Activated naive CD4-positive, alpha-beta T cell treated with anti-CD3 and anti-CD28 coated beads for 36 hours (primary cell): ENCODE results near the gene NENF. TPM values are rescaled to one million over a fixed set of nuclear protein-coding genes. Genes with fewer than 3 reads are reported as not detected.
A peak's percentile ranks its signal among the peaks of the same experiment; 100 is the strongest.
"Not testable (repeated sequence)": the region's sequence is repeated elsewhere in the genome, so short reads cannot be mapped to it uniquely, and the experiment has no call there.

ENCODE experiments used
- CTCF ChIA-PET: fragments of 350-600 bp; sonication (Branson Sonifier 250); formaldehyde crosslinking; loops from one replicate; lab custom pipeline; 2021; ENCODE audit warnings: antibody characterized with exemption; lab: Charles Lee
- DNase-seq: peaks from one replicate; pipeline ENCODE4 v3.0.0-alpha.2; 2020
- H3K27ac Mint-ChIP-seq: one replicate; pipeline ENCODE4 v1.8.0; 2021; ENCODE audit warnings: mild to moderate bottlenecking, mixed read lengths
- H3K27me3 Mint-ChIP-seq: one replicate; pipeline ENCODE4 v1.8.0; 2021; ENCODE audit warnings: low read depth, mixed read lengths
- H3K36me3 Mint-ChIP-seq: one replicate; pipeline ENCODE4 v1.8.0; 2021; ENCODE audit warnings: low read depth, mixed read lengths
- H3K4me1 Mint-ChIP-seq: one replicate; pipeline ENCODE4 v1.8.0; 2021; ENCODE audit warnings: low read depth, mixed read lengths
- H3K4me3 Mint-ChIP-seq: one replicate; pipeline ENCODE4 v1.8.0; 2021; ENCODE audit warnings: mild to moderate bottlenecking, moderate library complexity, mixed read lengths
- H3K9me3 Mint-ChIP-seq: one replicate; pipeline ENCODE4 v1.8.0; 2021; ENCODE audit warnings: mixed read lengths
- intact Hi-C: fragments of 100-400 bp; cut with micrococcal nuclease; formaldehyde crosslinking; loops from one replicate; pipeline ENCODE4 v1.15.1; 2023
- total RNA-seq, 2 experiments: library from RNA; stranded (reverse); gene quantifications; one replicate each; pipeline ENCODE4 v1.2.3, GENCODE V29; 2021

Gene NENF
- total RNA-seq, 2 experiments from 2014 or later = 27.0 to 30.9 TPM

GRCh38 chr1:212477680-212478466, 45.2 kb downstream of the NENF start:
- peak; percentile 17 for DNase-seq
- intact Hi-C loops = loop anchor here (1.0 to 5.0 kb wide), 10 partner anchors 20 to 517 kb away; partner anchors contain the start of genes ATF3 and BATF3
- no peaks in the 10 kb centered on the region for H3K9me3 Mint-ChIP-seq
- H3K4me1 Mint-ChIP-seq = peaks cover 18% of the 10 kb centered on the region
- H3K27ac Mint-ChIP-seq = no peak overlapping the region
- no peak overlapping the region for H3K4me3 Mint-ChIP-seq
- H3K36me3 Mint-ChIP-seq = no peaks in the 10 kb centered on the region
- CTCF ChIA-PET = interaction anchor here (0.6 to 5.9 kb wide), 38 partner anchors 8 to 797 kb away, joined by 3 to 72 read pairs (median 6); partner anchors contain the start of genes ATF3 and NENF
- H3K27me3 Mint-ChIP-seq = peaks cover 9% of the 10 kb centered on the region

- intact Hi-C loops = loop anchor here (5.0 kb wide), 1 partner anchor 284 kb away; no protein-coding TSS in a partner anchor
- peaks cover 9% of the 10 kb centered on the region for H3K27me3 Mint-ChIP-seq
- H3K36me3 Mint-ChIP-seq = no peaks in the 10 kb centered on the region
- no peak overlapping the region for H3K4me3 Mint-ChIP-seq
- no peak for DNase-seq
- CTCF ChIA-PET = interaction anchor here (0.7 to 5.9 kb wide), 16 partner anchors 8 to 465 kb away, joined by 3 to 72 read pairs (median 12); partner anchors contain the start of gene ATF3
- no peak overlapping the region for H3K27ac Mint-ChIP-seq
- peaks cover 18% of the 10 kb centered on the region for H3K4me1 Mint-ChIP-seq
- H3K9me3 Mint-ChIP-seq = no peaks in the 10 kb centered on the region
Measured at GRCh38 chr1:212478467-212479025, 45.8 kb downstream of the NENF start.

- peaks cover 9% of the 10 kb centered on the region for H3K27me3 Mint-ChIP-seq
- H3K9me3 Mint-ChIP-seq = no peaks in the 10 kb centered on the region
- peaks cover 18% of the 10 kb centered on the region for H3K4me1 Mint-ChIP-seq
- intact Hi-C loops = loop anchor here (5.0 kb wide), 1 partner anchor 283 kb away; no protein-coding TSS in a partner anchor
- no peak for DNase-seq
- H3K27ac Mint-ChIP-seq = no peak overlapping the region
- no peaks in the 10 kb centered on the region for H3K36me3 Mint-ChIP-seq
- CTCF ChIA-PET = interaction anchor here (1.2 to 5.9 kb wide), 5 partner anchors 9 to 186 kb away, joined by 3 to 72 read pairs (median 14); no protein-coding TSS in a partner anchor
- H3K4me3 Mint-ChIP-seq = no peak overlapping the region
Measured at GRCh38 chr1:212479188-212479587, 46.5 kb downstream of the NENF start.

GRCh38 chr1:212480711-212481437, 48.2 kb downstream of the NENF start:
- H3K4me3 Mint-ChIP-seq, intact Hi-C loops, H3K36me3 Mint-ChIP-seq, H3K27me3 Mint-ChIP-seq, H3K9me3 Mint-ChIP-seq, H3K27ac Mint-ChIP-seq, DNase-seq: not testable (repeated sequence)
- CTCF ChIA-PET = interaction anchor here (0.7 to 5.9 kb wide), 4 partner anchors 25 to 301 kb away, joined by 3 to 72 read pairs (median 20); no protein-coding TSS in a partner anchor
- peaks cover 18% of the 10 kb centered on the region for H3K4me1 Mint-ChIP-seq

- Mint-ChIP-seq H3K27ac (no peak overlapping the region), H3K4me1 (peaks cover 18% of the 10 kb centered on the region), H3K9me3 (no peaks in the 10 kb centered on the region), H3K27me3 (peaks cover 5% of the 10 kb centered on the region), H3K36me3 (no peaks in the 10 kb centered on the region), H3K4me3 (no peak overlapping the region)
- no peak for DNase-seq
- intact Hi-C loops = no loop called here
- CTCF ChIA-PET = interaction anchor here (0.7 to 5.9 kb wide), 3 partner anchors 25 to 301 kb away, joined by 3 to 72 read pairs (median 5); no protein-coding TSS in a partner anchor
Measured at GRCh38 chr1:212481438-212481767, 48.7 kb downstream of the NENF start.

GRCh38 chr1:212482006-212482636, 49.4 kb downstream of the NENF start:
- Mint-ChIP-seq H3K27ac (no peak overlapping the region), H3K36me3 (no peaks in the 10 kb centered on the region)
- CTCF ChIA-PET = interaction anchor here (0.8 to 5.9 kb wide), 4 partner anchors 26 to 217 kb away, joined by 3 to 72 read pairs (median 4); partner anchors contain the start of gene BATF3

GRCh38 chr1:212482637-212483441, 50.1 kb downstream of the NENF start:
- intact Hi-C loops = no loop called here
- H3K9me3 Mint-ChIP-seq = no peaks in the 10 kb centered on the region
- H3K4me3 Mint-ChIP-seq = no peak overlapping the region
- H3K27me3 Mint-ChIP-seq = peaks cover 2% of the 10 kb centered on the region
- no peaks in the 10 kb centered on the region for H3K36me3 Mint-ChIP-seq
- CTCF ChIA-PET = interaction anchor here (0.9 to 1.2 kb wide), 2 partner anchors 27 to 216 kb away, joined by 3 to 4 read pairs; partner anchors contain the start of gene BATF3
- no peak overlapping the region for H3K27ac Mint-ChIP-seq
- peaks cover 11% of the 10 kb centered on the region for H3K4me1 Mint-ChIP-seq
- DNase-seq = no peak

More at GRCh38 chr1:212482006-212482636, 49.4 kb downstream of the NENF start:
- intact Hi-C loops = no loop called here
- Mint-ChIP-seq H3K27me3 (peaks cover 2% of the 10 kb centered on the region), H3K4me3 (no peak overlapping the region), H3K9me3 (no peaks in the 10 kb centered on the region), H3K4me1 (peaks cover 18% of the 10 kb centered on the region)
- no peak for DNase-seq

- H3K36me3 Mint-ChIP-seq = no peaks in the 10 kb centered on the region
- H3K27ac Mint-ChIP-seq = no peak overlapping the region
- intact Hi-C loops = no loop called here
- no peaks in the 10 kb centered on the region for H3K27me3 Mint-ChIP-seq
- no peaks in the 10 kb centered on the region for H3K9me3 Mint-ChIP-seq
- H3K4me1 Mint-ChIP-seq = peaks cover 5% of the 10 kb centered on the region
- DNase-seq = no peak
- CTCF ChIA-PET = interaction anchor here (1.0 kb wide), 1 partner anchor 8 kb away, joined by 3 read pairs; no protein-coding TSS in a partner anchor
- no peak overlapping the region for H3K4me3 Mint-ChIP-seq
Measured at GRCh38 chr1:212484701-212485570, 52.2 kb downstream of the NENF start.

- H3K36me3 Mint-ChIP-seq = no peaks in the 10 kb centered on the region
- DNase-seq = no peak
- intact Hi-C loops = no loop called here
- peaks cover 5% of the 10 kb centered on the region for H3K4me1 Mint-ChIP-seq
- H3K27ac Mint-ChIP-seq = no peak overlapping the region
- H3K27me3 Mint-ChIP-seq = no peaks in the 10 kb centered on the region
- CTCF ChIA-PET = interaction anchor here (1.0 kb wide), 1 partner anchor 8 kb away, joined by 3 read pairs; no protein-coding TSS in a partner anchor
- no peaks in the 10 kb centered on the region for H3K9me3 Mint-ChIP-seq
- H3K4me3 Mint-ChIP-seq = no peak overlapping the region
Measured at GRCh38 chr1:212485571-212485912, 52.8 kb downstream of the NENF start.

- Mint-ChIP-seq H3K4me1 (peaks cover under 1% of the 10 kb centered on the region), H3K36me3 (no peaks in the 10 kb centered on the region), H3K27ac (no peak overlapping the region), H3K9me3 (no peaks in the 10 kb centered on the region), H3K27me3 (no peaks in the 10 kb centered on the region), H3K4me3 (no peak overlapping the region)
- no peak for DNase-seq
- CTCF ChIA-PET = interaction anchor here (1.0 kb wide), 1 partner anchor 9 kb away, joined by 3 read pairs; no protein-coding TSS in a partner anchor
- intact Hi-C loops = no loop called here
Measured at GRCh38 chr1:212485913-212486618, 53.3 kb downstream of the NENF start.
